ENCODE results near the gene TMTC1. TPM values are rescaled to one million over a fixed set of nuclear protein-coding genes. Genes with fewer than 3 reads are reported as not detected.

TMTC1 gene
- total and polyA plus RNA-seq, 9 of the 15 experiments (the other 6 are each of a cell fraction or from before 2014, with no cell fraction given), result under 0.01 to 0.18 (median 0.06) TPM; not detected in 2

DNA sequence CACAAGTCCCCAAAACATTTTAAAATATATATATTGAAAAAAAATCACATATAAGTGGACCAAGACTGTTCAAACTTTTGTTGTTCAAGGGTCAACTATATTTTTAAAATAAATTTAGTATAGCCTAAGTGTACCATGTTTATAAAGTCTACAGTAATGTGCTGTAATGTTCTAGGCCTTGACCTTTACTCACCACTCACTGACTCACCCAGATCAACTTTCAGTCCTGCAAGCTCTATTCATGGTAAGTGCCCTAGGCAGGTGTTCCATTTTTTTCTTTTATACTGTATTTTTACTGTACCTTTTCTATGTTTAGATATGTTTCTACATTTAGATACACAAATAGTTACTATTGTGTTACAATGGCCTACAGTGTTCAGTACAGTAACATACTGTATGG lies 23.4 kb upstream of the TMTC1 start:
- Histone ChIP-seq H3K9ac (ENCODE audit: insufficient read depth in 1 of 2, low read depth in 2 of 2, low read length in 2 of 2) (no peak overlapping the region), H3K36me3 (ENCODE audit: control insufficient read depth, insufficient read depth, low read length) (no peaks in the 10 kb centered on the region), H3K9me1 (ENCODE audit: control insufficient read depth, insufficient read depth, low read length) (no peaks in the 10 kb centered on the region), H3K9me3 (replicated peaks; ENCODE audit: control insufficient read depth, insufficient read depth, low read depth, low read length) (no peaks in the 10 kb centered on the region), H3K27me3 (ENCODE audit: control insufficient read depth in 2 of 2, insufficient read depth in 2 of 2, low read length in 2 of 2) (no peaks in the 10 kb centered on the region), H3K27ac (ENCODE audit: extremely low read depth, low read depth, low read length) (no peak overlapping the region), H3K4me3 (no peak overlapping the region), H2AFZ (ENCODE audit: low read depth, low read length) (no peak overlapping the region), H3K4me2 (ENCODE audit: insufficient read depth, low read length) (no peak overlapping the region), H3K79me2 (ENCODE audit: control insufficient read depth, insufficient read depth, low read length) (no peaks in the 10 kb centered on the region), H4K20me1 (replicated peaks; ENCODE audit: control insufficient read depth, insufficient read depth, low read length) (no peaks in the 10 kb centered on the region), H3K4me1 (replicated peaks in 1 of 2; ENCODE audit: control insufficient read depth in 2 of 2, insufficient read depth in 2 of 2, low read length in 2 of 2) (no peaks in the 10 kb centered on the region)
- ChIA-PET CTCF (ENCODE audit: low intra/inter-chr PET ratio) (no interaction called here), POLR2A (no interaction called here)
- BruUV-seq (replicated peaks), result no TSS peak
- in situ Hi-C loops (cut with MboI), result no loop called here
- FAIRE-seq (no peak), ATAC-seq (no peak), DNase-seq (ENCODE audit: extremely low read depth in 1 of 4, low spot score in 3 of 4) (no peak)
- intact Hi-C loops (cut with micrococcal nuclease), result no loop called here
- TF ChIP-seq NCOR1 (IDR thresholded peaks at IDR 0.05), result no peak
- TF ChIP-seq SP2 (IDR thresholded peaks at IDR 0.05; ENCODE audit: extremely low read depth, low read depth, low read length, poor library complexity, severe bottlenecking), result no peak
- TF ChIP-seq, protein P1, sequence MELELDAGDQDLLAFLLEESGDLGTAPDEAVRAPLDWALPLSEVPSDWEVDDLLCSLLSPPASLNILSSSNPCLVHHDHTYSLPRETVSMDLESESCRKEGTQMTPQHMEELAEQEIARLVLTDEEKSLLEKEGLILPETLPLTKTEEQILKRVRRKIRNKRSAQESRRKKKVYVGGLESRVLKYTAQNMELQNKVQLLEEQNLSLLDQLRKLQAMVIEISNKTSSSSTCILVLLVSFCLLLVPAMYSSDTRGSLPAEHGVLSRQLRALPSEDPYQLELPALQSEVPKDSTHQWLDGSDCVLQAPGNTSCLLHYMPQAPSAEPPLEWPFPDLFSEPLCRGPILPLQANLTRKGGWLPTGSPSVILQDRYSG (tag; conservative IDR thresholded peaks at IDR 0.05; ENCODE audit: low read depth), result no peak
- no peak for TF ChIP-seq KAT2B (IDR thresholded peaks at IDR 0.05; ENCODE audit: low read depth, low read length)
- TF ChIP-seq ZZZ3 (IDR thresholded peaks at IDR 0.05), result no peak
- TF ChIP-seq RBM34 (IDR thresholded peaks at IDR 0.05; ENCODE audit: borderline replicate concordance, insufficient read depth, low read length), result no peak
- no peak for TF ChIP-seq MEIS2 (IDR thresholded peaks at IDR 0.05; ENCODE audit: partially characterized antibody)
- no peak for TF ChIP-seq MAFF (IDR thresholded peaks at IDR 0.05; ENCODE audit: low read length)
- no peak for TF ChIP-seq CBX5 (IDR thresholded peaks at IDR 0.05; ENCODE audit: borderline replicate concordance, low read depth)
- TF ChIP-seq ZNF23 (CRISPR knock-in tag; IDR thresholded peaks at IDR 0.05), result no peak
- TF ChIP-seq, protein P2, sequence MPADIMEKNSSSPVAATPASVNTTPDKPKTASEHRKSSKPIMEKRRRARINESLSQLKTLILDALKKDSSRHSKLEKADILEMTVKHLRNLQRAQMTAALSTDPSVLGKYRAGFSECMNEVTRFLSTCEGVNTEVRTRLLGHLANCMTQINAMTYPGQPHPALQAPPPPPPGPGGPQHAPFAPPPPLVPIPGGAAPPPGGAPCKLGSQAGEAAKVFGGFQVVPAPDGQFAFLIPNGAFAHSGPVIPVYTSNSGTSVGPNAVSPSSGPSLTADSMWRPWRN (IDR thresholded peaks at IDR 0.05; ENCODE audit: low read depth), result no peak
- TF ChIP-seq LARP7 (IDR thresholded peaks at IDR 0.05), result no peak
- no peak for TF ChIP-seq TGIF2 (CRISPR knock-in tag; IDR thresholded peaks at IDR 0.05)

Data from K562 (cell line).